WTC11 (cell line): ENCODE results near the gene ERBB4. TPM values are rescaled to one million over a fixed set of nuclear protein-coding genes. Genes with fewer than 3 reads are reported as not detected.

ENCODE experiments used
- ATAC-seq: fragments of 200-7000 bp; cut with Tn5 transposase; 2 replicates; pipeline ENCODE4 v1.10.0; 2021; ENCODE audit warnings: mild to moderate bottlenecking, moderate library complexity
- CTCF ChIA-PET: fragments of 300-600 bp; sonication (Branson Sonifier 250); formaldehyde crosslinking; loops from one replicate; lab custom pipeline; 2021; ENCODE audit warnings: antibody characterized with exemption; lab: Charles Lee
- POLR2A ChIA-PET: fragments of 350-600 bp; sonication (Branson Sonifier 250); formaldehyde crosslinking; loops from one replicate; lab custom pipeline; 2021; ENCODE audit warnings: antibody characterized with exemption; lab: Charles Lee
- DNase-seq: peaks from one replicate; pipeline ENCODE4 v3.0.0; 2021; ENCODE audit warnings: low spot score
- H3K27ac Mint-ChIP-seq: 2 replicates; pipeline ENCODE4 v1.8.0; 2021; ENCODE audit warnings: mixed read lengths
- H3K27me3 Mint-ChIP-seq: 2 replicates; pipeline ENCODE4 v1.8.0; 2021; ENCODE audit warnings: low read depth, mild to moderate bottlenecking, moderate library complexity, mixed read lengths
- H3K36me3 Mint-ChIP-seq: 2 replicates; pipeline ENCODE4 v1.8.0; 2021; ENCODE audit warnings: mixed read lengths
- H3K4me1 Mint-ChIP-seq: 2 replicates; pipeline ENCODE4 v1.8.0; 2022; ENCODE audit warnings: mixed read lengths
- H3K4me3 Mint-ChIP-seq: 2 replicates; pipeline ENCODE4 v1.8.0; 2021; ENCODE audit warnings: mild to moderate bottlenecking, moderate library complexity, mixed read lengths
- H3K9me3 Mint-ChIP-seq: 2 replicates; pipeline ENCODE4 v1.8.0; 2021; ENCODE audit warnings: mixed read lengths
- CREB1 ChIP-seq: sonication (generic); formaldehyde crosslinking; IDR thresholded peaks from 2 replicates; pipeline ENCODE4 v1.8.0; 2023; ENCODE audit warnings: mild to moderate bottlenecking, missing genetic modification reagents
- CTCF ChIP-seq: fragments of 200-600 bp; IDR thresholded peaks from 2 replicates; pipeline ENCODE4 v1.8.0; 2022; ENCODE audit warnings: antibody characterized with exemption
- E2F1 ChIP-seq: sonication (generic); formaldehyde crosslinking; IDR thresholded peaks from 2 replicates; pipeline ENCODE4 v1.8.0; 2022; ENCODE audit warnings: mild to moderate bottlenecking, missing genetic modification reagents
- E2F5 ChIP-seq: sonication (generic); formaldehyde crosslinking; IDR thresholded peaks from 2 replicates; pipeline ENCODE4 v1.8.1; 2022; ENCODE audit warnings: mild to moderate bottlenecking, moderate library complexity, missing genetic modification reagents
- ERG ChIP-seq: fragments of 250-450 bp; sonication (Bioruptor Pico); IDR thresholded peaks from 2 replicates; pipeline ENCODE4 v1.8.0; 2021; ENCODE audit warnings: mild to moderate bottlenecking
- GRHL2 ChIP-seq: fragments of 250-450 bp; sonication (Bioruptor Pico); IDR thresholded peaks from 2 replicates; pipeline ENCODE4 v1.8.0; 2022; ENCODE audit warnings: mild to moderate bottlenecking, moderate library complexity; ENCODE audit not compliant: insufficient replicate concordance, severe bottlenecking
- KAT7 ChIP-seq: sonication (generic); formaldehyde crosslinking; IDR thresholded peaks from 2 replicates; pipeline ENCODE4 v1.8.1; 2023; ENCODE audit warnings: missing genetic modification reagents, mild to moderate bottlenecking, borderline replicate concordance
- MYBL2 ChIP-seq: sonication (generic); formaldehyde crosslinking; IDR thresholded peaks from 2 replicates; pipeline ENCODE4 v1.8.1; 2023; ENCODE audit warnings: mild to moderate bottlenecking, moderate library complexity, missing genetic modification reagents
- NFYB ChIP-seq: sonication (generic); formaldehyde crosslinking; conservative IDR thresholded peaks from 2 replicates; pipeline ENCODE4 v1.8.0; 2022; ENCODE audit warnings: low read depth, missing genetic modification reagents
- OVOL2 ChIP-seq: fragments of 250-450 bp; sonication (Bioruptor Pico); IDR thresholded peaks from 2 replicates; pipeline ENCODE4 v1.9.0; 2021; ENCODE audit warnings: mild to moderate bottlenecking, borderline replicate concordance
- PRRX2 ChIP-seq: fragments of 250-450 bp; sonication (Bioruptor Pico); IDR thresholded peaks from 2 replicates; pipeline ENCODE4 v1.8.0; 2021; ENCODE audit warnings: mild to moderate bottlenecking
- SMAD3 ChIP-seq: sonication (generic); formaldehyde crosslinking; IDR thresholded peaks from 2 replicates; pipeline ENCODE4 v1.8.0; 2022; ENCODE audit warnings: missing genetic modification reagents, mild to moderate bottlenecking, borderline replicate concordance
- ZMAT4 ChIP-seq: fragments of 250-450 bp; sonication (Bioruptor Pico); IDR thresholded peaks from 2 replicates; pipeline ENCODE4 v1.9.0; 2021; ENCODE audit warnings: mild to moderate bottlenecking
- ZNF138 ChIP-seq: sonication (generic); formaldehyde crosslinking; conservative IDR thresholded peaks from 2 replicates; pipeline ENCODE4 v1.8.1; 2022; ENCODE audit warnings: mild to moderate bottlenecking, moderate library complexity, missing genetic modification reagents
- ZNF232 ChIP-seq: sonication (generic); formaldehyde crosslinking; IDR thresholded peaks from 2 replicates; pipeline ENCODE4 v1.8.0; 2022; ENCODE audit warnings: mild to moderate bottlenecking, missing genetic modification reagents
- ZNF416 ChIP-seq: fragments of 250-450 bp; sonication (Bioruptor Pico); IDR thresholded peaks from 2 replicates; pipeline ENCODE4 v1.9.0; 2021; ENCODE audit warnings: mild to moderate bottlenecking, inconsistent platforms
- ZNF532 ChIP-seq: fragments of 250-450 bp; sonication (Bioruptor Pico); IDR thresholded peaks from 2 replicates; pipeline ENCODE4 v1.9.0; 2021; ENCODE audit warnings: mild to moderate bottlenecking, borderline replicate concordance
- total RNA-seq: library from RNA; stranded (reverse); gene quantifications from 3 replicates; pipeline ENCODE4 v1.2.3, GENCODE V29; 2021

ERBB4 gene
- total RNA-seq, 1 experiment from 2014 or later = 1.6 TPM

- Mint-ChIP-seq H3K27ac (no peak overlapping the region), H3K4me1 (peaks cover 9% of the 10 kb centered on the region), H3K9me3 (no peaks in the 10 kb centered on the region), H3K4me3 (no peak overlapping the region), H3K27me3 (no peaks in the 10 kb centered on the region), H3K36me3 (no peaks in the 10 kb centered on the region)
- CTCF ChIA-PET = interaction anchor here (0.8 to 1.7 kb wide), 10 partner anchors 10 to 504 kb away, joined by 3 to 7 read pairs (median 4); no protein-coding TSS in a partner anchor
- DNase-seq (no peak), ATAC-seq (no peak)
- TF ChIP-seq ZNF416 (CRISPR knock-in tag) (no peak), CTCF (no peak), GRHL2 (CRISPR knock-in tag) (no peak), ZMAT4 (CRISPR knock-in tag) (no peak), CREB1 (CRISPR knock-in tag) (no peak), NFYB (no peak), KAT7 (CRISPR knock-in tag) (no peak), ERG (CRISPR knock-in tag) (no peak), ZNF138 (CRISPR knock-in tag) (no peak), ZNF532 (CRISPR knock-in tag) (no peak), SMAD3 (CRISPR knock-in tag) (no peak), E2F1 (no peak), ZNF232 (no peak), OVOL2 (CRISPR knock-in tag) (no peak), E2F5 (CRISPR knock-in tag) (no peak), MYBL2 (CRISPR knock-in tag) (no peak), PRRX2 (CRISPR knock-in tag) (no peak)
- POLR2A ChIA-PET = no interaction called here
Measured at GRCh38 chr2:212249451-212249850, 289.2 kb downstream of the ERBB4 start.
